NCI-H2227 (cell line): ENCODE results near the gene RIT1.

Source experiments
- DNase-seq: peaks from one replicate; lab custom pipeline; 2025; ENCODE audit not compliant: unreplicated experiment; lab: John Stamatoyannopoulos, UW

The RIT1 gene

GRCh38 chr1:155911156-155912055, at the start of gene RIT1:
Gene RIT1 (minus strand): TSS chr1:155911349. CDS start chr1:155910761, 588 bp downstream.
- peak; percentile 85 for DNase-seq

DNA sequence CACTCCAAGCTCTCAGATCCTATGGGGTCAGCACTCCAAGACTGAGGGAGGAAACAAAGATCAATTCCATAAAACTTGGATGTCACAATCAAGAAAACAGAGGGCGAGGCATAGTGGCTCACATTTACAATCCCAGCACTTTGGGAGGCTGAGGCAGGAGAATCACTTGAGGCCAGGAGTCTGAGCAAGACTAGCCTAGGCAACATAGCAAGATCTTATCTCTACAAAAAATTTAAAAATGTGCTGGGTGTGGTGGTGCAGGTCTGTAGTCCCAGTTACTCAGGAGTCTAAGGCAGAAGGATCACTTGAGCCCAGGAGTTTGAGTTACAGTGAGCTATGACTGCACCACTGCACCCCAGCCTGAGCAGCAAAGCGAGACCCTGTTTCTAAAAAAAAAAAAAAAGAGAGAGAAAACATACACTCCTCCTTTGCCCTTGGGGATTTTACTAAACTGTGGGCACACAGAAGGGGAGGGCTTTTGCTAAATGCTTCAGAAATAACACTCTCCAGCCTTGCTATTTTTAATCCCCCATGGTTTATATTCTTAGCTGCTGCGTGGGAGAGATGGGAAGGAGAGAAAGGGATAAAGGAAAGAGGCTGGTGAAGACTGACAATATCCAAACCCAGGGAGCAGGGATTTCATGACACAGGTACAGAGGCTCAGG, 49.1 kb upstream of the RIT1 start:
- no peak for DNase-seq

GRCh38 chr1:155957411-155957915, 46.3 kb upstream of the RIT1 start:
- DNase-seq: no peak

DNA sequence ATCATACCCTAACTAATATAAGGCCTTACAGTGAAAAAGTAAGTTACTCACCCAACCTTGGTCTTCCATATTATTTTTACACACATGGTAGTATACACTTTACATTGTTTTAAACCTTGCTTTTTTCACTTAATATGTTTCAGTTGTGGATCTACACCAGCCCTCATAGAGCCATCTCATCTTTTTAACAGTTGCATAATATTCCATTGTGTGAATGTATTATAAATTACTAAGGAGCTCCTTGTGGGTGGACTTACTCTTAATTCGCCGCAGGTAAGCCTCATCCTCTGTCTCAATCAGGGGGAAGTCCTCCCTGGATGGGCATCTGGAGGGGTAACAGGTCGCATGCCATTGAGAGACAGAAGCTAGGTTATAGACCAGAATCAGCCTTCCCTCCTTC, 43.5 kb upstream of the RIT1 start:
- no peak for DNase-seq

- no peak for DNase-seq
Observed at GRCh38 chr1:155952505-155952890, 41.3 kb upstream of the RIT1 start.

GRCh38 chr1:155951753-155952504, 40.8 kb upstream of the RIT1 start:
- DNase-seq: no peak

DNA sequence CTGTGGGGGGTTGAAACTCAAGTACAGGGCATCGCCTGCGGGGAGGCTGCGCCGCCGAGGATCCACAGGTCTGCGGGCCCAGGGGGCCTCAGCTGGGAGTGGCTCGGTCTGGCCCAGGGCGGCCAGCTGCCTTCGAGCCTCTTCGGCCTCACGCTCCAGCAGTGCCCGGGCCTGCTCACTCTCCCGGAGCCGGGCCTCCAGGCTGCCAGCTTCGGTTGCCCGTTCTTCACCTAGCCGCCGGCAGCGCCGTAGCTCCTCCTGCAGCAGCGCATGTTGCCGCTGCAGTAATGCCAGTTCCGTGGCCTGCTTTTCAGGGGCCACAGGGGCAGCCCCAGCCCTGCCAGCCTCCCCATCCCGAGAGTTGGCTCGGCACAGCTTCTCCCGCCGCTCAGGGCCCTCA, 39.7 kb upstream of the RIT1 start:
- DNase-seq: no peak

DNA sequence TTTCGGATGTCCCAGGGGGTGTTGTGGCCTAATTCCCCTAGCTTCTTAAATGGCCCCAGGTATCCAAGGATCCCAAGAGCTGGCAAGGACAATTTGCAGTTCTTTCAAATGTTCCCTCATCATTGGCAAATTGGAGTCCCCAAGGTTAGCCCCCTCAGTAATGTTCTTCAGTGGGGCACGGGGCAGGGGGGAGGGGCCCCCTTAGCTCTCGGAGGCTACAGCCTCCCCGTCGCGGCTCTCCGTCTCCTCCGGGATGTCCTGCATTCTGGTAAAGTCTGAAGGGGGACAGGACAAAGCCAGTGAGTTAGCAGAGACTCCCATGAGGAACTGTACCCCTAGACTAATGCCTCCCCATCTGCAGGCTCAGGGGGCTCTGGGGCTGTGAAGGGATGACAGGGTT, 36.6 kb upstream of the RIT1 start:
- no peak for DNase-seq

GRCh38 chr1:155947292-155947691, 36.1 kb upstream of the RIT1 start:
- DNase-seq: no peak

- no peak for DNase-seq
Observed at GRCh38 chr1:155946633-155947219, 35.6 kb upstream of the RIT1 start.

DNA sequence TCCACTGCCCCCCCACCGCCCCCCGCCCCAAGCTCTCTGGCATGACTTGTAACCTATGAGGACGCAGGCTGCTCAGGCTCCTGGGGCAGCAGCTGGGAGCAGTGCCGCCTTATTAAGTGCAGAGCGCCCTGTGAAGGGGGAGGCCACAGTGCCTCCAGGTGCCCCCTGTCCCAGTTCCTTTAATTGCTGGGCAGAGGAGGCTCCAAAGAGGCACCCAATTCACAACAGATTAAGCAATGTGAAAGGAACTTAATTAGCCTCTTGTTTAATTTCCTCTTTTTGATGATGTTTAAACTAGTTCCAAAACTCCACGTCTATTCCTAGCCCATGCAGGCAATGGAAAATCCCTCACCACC, 33.3 kb upstream of the RIT1 start:
- peak; percentile 18 for DNase-seq

DNA sequence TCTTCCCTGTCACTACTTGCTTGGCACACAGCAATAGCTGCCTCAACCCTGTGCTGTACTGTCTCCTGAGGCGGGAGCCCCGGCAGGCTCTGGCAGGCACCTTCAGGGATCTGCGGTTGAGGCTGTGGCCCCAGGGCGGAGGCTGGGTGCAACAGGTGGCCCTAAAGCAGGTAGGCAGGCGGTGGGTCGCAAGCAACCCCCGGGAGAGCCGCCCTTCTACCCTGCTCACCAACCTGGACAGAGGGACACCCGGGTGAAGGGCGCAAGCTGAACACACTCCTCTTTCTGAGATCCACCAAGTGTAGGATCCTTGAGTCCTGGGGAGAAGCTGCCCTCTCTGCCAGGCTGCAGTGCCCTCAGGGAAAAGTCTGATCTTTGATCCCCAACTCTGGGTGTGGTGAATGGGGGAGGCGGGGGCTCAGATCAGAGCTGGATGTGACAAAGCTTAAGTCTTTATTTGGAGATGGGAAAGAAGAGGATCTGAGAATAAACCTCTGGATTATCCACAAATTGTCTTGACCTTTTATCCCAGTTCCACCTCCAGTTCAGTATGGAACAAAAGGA, 31.5 kb upstream of the RIT1 start:
- DNase-seq: no peak

DNA sequence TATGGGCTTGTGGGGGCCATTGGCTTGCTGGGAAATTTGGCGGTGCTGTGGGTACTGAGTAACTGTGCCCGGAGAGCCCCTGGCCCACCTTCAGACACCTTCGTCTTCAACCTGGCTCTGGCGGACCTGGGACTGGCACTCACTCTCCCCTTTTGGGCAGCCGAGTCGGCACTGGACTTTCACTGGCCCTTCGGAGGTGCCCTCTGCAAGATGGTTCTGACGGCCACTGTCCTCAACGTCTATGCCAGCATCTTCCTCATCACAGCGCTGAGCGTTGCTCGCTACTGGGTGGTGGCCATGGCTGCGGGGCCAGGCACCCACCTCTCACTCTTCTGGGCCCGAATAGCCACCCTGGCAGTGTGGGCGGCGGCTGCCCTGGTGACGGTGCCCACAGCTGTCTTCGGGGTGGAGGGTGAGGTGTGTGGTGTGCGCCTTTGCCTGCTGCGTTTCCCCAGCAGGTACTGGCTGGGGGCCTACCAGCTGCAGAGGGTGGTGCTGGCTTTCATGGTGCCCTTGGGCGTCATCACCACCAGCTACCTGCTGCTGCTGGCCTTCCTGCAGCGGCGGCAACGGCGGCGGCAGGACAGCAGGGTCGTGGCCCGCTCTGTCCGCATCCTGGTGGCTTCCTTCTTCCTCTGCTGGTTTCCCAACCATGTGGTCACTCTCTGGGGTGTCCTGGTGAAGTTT, 30.8 kb upstream of the RIT1 start:
- no peak for DNase-seq

GRCh38 chr1:155940993-155941844, 30.1 kb upstream of the RIT1 start, which contains the start of gene RXFP4:
Gene RXFP4 (plus strand): TSS chr1:155941638. CDS start chr1:155941710, 72 bp downstream.
- DNase-seq: peak; percentile 23

DNA sequence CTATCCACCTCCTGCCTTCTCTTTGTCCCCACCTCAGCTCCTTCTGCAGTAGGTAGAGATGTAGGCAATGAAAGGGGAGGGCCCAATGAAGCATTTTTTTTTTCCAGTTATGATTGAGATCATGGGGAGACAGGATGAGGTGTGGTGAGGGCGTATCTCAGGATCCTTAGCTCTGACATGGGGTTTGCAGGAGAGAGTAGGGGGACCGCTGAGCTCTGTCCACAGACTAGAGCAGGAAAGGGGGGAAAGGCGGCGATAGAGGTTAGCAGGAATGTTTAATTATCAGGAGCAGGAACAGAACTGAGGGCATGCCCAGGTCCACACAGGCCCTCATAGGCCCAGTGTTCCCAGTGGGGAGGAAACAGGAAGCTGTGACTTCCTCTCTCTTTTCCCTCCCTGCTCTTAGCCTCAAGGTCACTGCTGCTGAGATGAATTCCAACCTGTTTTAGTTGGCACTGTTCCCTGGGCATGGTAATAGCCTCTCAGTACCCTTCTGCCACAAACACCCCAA, 29.4 kb upstream of the RIT1 start:
- DNase-seq: no peak

DNA sequence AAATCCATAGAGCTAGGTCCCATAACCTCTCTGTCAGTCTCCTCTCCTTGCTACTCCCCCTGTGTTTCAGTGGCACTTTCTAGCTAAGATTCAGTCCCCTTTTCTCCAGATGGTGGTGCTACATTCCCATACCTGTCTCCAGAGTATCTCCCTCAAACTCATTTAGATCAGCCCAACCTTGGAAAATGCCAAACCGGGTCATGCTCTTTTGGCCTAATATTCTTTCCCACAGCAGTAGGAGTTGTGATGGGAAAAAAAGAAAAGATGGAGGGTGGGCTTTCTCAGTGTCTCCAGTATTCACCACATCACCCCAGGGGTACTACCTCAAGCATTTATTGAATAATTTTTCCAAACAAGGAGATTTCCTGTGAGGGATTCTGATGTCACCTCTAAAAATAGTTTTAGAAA, 27.1 kb upstream of the RIT1 start:
- peak; percentile 67 for DNase-seq

DNA sequence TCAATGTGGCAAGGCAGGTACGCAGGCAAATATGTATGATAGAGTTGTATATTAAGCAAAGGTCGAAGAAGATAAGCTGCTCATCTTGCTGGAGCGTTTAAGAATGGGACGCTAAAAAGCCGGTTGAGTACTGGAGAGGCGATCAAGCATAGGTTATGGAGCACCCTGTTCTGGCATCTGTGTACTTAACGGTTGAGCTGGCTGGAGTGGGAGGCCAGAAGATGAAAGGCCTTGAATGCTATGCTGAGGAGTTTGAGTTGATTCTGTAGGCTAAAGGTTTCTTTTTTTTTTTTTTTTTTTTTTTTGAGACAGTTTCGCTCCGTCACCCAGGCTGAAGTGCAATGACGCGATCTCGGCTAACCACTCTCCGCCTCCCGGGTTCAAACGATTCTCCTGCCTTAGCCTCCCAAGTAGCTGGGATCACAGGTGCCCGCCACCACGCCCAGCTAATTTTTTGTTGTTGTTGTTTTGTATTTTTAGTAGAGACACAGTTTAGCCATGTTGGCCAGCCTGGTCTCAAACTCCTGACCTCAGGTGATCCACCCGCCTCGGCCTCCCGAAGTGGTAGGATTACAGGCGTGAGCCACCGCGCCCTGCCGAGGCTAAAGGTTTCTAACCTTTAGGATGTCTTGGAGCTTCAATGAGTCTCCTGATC, 23.9 kb upstream of the RIT1 start:
- DNase-seq: peak; percentile 58

DNA sequence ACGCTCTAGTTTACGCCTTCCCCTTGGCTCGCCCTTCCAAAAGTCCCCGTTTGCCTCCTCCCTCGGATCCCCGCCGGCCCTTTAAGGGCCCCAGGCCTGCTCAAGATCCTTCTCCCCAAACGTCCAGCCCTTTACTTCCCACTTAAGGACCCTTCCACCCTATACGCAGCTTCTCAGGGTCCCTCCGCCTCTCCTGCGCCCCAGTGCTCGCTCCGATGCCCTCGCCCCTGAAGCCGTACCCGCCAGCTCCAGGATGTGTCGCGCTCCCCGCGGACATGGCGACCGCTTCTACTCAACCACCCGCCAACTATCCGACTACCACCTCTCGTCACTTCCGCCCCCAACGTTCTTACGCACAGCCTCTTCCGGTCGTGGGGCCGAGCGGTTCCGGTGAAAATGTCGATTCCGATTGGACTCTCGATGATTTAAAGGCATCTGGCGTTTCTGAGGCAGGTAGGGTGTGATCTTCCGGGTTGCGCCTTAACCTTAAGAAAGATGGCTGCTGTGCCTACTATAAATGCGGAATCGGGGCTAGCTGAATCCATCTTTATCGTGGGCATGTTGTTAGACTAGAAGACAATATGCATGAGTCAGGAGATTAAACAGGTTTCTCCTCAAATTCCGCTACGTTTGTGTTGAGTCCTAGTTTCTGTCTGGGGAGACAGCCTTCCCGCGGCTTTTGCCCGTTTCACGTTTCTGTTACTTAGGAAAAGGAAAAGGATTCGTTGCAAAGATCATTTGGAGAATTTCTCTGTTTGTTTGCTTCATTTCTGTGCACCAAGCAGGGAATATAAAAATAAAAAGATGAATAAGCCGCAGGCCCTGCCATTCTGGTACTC, 23.2 kb upstream of the RIT1 start, which contains the start of gene KHDC4:
Gene KHDC4, minus strand, starts transcription at position 317 of the 839 bp plus-strand sequence. Its CDS starts 40 bp downstream, at position 277.
- peak; percentile 99 for DNase-seq
